Umbilical cord (tissue), 2 donors: ENCODE results near the gene CRISPLD2. TPM values are rescaled to one million over a fixed set of nuclear protein-coding genes. Genes with fewer than 3 reads are reported as not detected.
A peak's percentile ranks its signal among the peaks of the same experiment; 100 is the strongest.

Source experiments
- DNase-seq: peaks from one replicate; pipeline ENCODE4 v3.0.0-alpha.2; 2015; ENCODE audit warnings: low spot score
- total RNA-seq: library from RNA; depleted of rRNA; stranded (reverse); fragments of >200 nt; gene quantifications from one replicate; pipeline ENCODE4 v1.2.3, GENCODE V29; 2014; ENCODE audit warnings: low replicate concordance; ENCODE audit not compliant: insufficient read depth

CRISPLD2 gene
- total RNA-seq, 1 donor from 2014 or later: 1,006 TPM

GRCh38 chr16:84952335-84953189, 132.8 kb downstream of the CRISPLD2 start:
- peak; percentile 99 for DNase-seq

GRCh38 chr16:84953190-84953746, 133.5 kb downstream of the CRISPLD2 start:
- DNase-seq: no peak

- no peak for DNase-seq
Measured at GRCh38 chr16:84955427-84955826, 135.6 kb downstream of the CRISPLD2 start.

- no peak for DNase-seq
Measured at GRCh38 chr16:84957192-84957591, 137.4 kb downstream of the CRISPLD2 start.

GRCh38 chr16:84957792-84958191, 138.0 kb downstream of the CRISPLD2 start:
- DNase-seq: no peak

Other genes starting within 250 kb of the CRISPLD2 start
- 101 TPM for gene COTL1, start 201.9 kb upstream of the CRISPLD2 start, total RNA-seq
- gene KLHL36, start 171.5 kb upstream of the CRISPLD2 start, total RNA-seq: 60.2 TPM
- 34.4 TPM for gene USP10, start 120.0 kb upstream of the CRISPLD2 start, total RNA-seq
- 33.9 TPM for gene ZDHHC7, start 191.6 kb downstream of the CRISPLD2 start, total RNA-seq
- 8.2 TPM for gene KIAA0513, start 207.8 kb downstream of the CRISPLD2 start, total RNA-seq